NCI-H345 treated with DMSO at 0.1 percent for 48 hours (cell line): ENCODE measurements around the gene OR4B1.

Source experiments
- DNase-seq: peaks from one replicate; lab custom pipeline; 2025; ENCODE audit not compliant: unreplicated experiment; lab: John Stamatoyannopoulos, UW

OR4B1 gene

DNA sequence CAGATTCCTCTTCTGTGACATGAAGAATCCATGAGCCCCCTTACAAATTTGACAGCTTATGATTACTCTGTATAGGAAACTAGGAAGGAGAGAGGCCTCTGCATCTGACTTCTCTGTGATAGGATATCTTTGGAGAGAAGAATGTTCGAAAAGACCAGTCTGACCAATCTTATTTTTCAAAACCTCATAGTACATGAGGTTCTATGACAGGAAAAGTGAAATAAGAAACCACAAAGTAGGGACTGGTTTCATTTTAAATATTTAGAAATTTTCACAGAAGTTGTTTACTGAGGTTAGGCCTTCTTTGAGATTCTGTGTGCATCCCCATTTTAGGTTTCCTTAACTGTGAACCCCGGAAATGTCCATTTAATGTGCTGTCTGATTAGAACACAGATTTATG lies 45.0 kb downstream of the OR4B1 start:
- no peak for DNase-seq

DNA sequence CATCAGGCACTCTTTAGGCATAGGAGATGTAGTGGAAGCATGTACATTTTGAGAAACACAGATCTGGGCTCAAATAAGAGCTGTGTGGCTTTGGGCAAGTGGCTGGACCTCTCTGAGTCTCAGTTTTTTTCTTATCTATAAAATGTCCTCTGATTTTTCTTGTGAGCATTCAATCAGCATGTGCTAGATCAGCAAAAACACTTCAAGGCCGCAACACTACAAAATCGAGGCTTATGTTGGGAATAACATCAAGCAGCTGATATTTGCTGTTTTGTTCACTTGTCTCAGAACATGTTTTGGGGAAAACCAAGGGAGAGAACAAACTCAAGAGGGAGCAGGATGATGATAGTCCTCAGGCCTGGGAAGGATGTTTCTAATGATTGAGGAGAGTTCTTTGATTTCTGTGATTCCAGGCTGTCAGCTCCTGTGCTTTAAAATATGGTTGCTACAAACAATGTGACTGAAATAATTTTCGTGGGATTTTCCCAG lies 46.9 kb downstream of the OR4B1 start, which contains the start of gene OR4X1:
Gene OR4X1 (plus strand): TSS at position 439 of the 489 bp plus-strand sequence. CDS start 0 bp downstream, at position 439.
- no peak for DNase-seq
